Sciatic nerve (tissue), 2 donors: ENCODE data around the gene MORC4. TPM values are rescaled to one million over a fixed set of nuclear protein-coding genes. Genes with fewer than 3 reads are reported as not detected.

Experiments used
- ATAC-seq: fragments of 200-7000 bp; cut with Tn5 transposase; one replicate; pipeline ENCODE4 v1.9.1; 2020; ENCODE audit warnings: mild to moderate bottlenecking, moderate library complexity
- DNase-seq: peaks from one replicate; pipeline ENCODE4 v3.0.0-alpha.2; 2020; ENCODE audit warnings: low spot score
- intact Hi-C: fragments of 100-400 bp; cut with DNase I; formaldehyde crosslinking; loops from one replicate; pipeline ENCODE4 v1.14.2; 2022
- total RNA-seq: library from RNA; stranded (reverse); fragmentation: NEBNext Ultra II Directional; extraction: Animal tissue kit (Norgen Biotek cat#: 25700); gene quantifications from one replicate; pipeline ENCODE4 v1.2.1, GENCODE V29; 2021
- donor health status: DM: no; HTN: no; CAD: no.
- donor health status: DM: no; HTN: no; CAD: no.

MORC4 gene
- total RNA-seq, 1 donor from 2014 or later = 17.1 TPM

- ATAC-seq (no peak), DNase-seq (no peak)
- intact Hi-C loops = no loop called here
Measured at GRCh38 chrX:106955004-106955772, 44.8 kb downstream of the MORC4 start.

- ATAC-seq (no peak), DNase-seq (no peak)
- intact Hi-C loops = no loop called here
Measured at GRCh38 chrX:106954041-106954440, 46.0 kb downstream of the MORC4 start.

GRCh38 chrX:106952988-106953387, 47.0 kb downstream of the MORC4 start:
- DNase-seq = no peak
- ATAC-seq = no peak
- intact Hi-C loops = no loop called here

GRCh38 chrX:106952538-106952937, 47.5 kb downstream of the MORC4 start:
- ATAC-seq = no peak
- intact Hi-C loops = no loop called here
- DNase-seq = no peak

GRCh38 chrX:106952089-106952488, 47.9 kb downstream of the MORC4 start:
- ATAC-seq (no peak), DNase-seq (no peak)
- intact Hi-C loops = no loop called here

GRCh38 chrX:106951230-106951629, 48.8 kb downstream of the MORC4 start:
- intact Hi-C loops = no loop called here
- ATAC-seq = no peak
- no peak for DNase-seq

- intact Hi-C loops = no loop called here
- ATAC-seq = no peak
- DNase-seq = no peak
Measured at GRCh38 chrX:106950381-106950780, 49.6 kb downstream of the MORC4 start.

- intact Hi-C loops = no loop called here
- no peak for ATAC-seq
- DNase-seq = no peak
Measured at GRCh38 chrX:106949366-106949765, 50.6 kb downstream of the MORC4 start.

GRCh38 chrX:106948641-106949040, 51.4 kb downstream of the MORC4 start:
- intact Hi-C loops = no loop called here
- DNase-seq (no peak), ATAC-seq (no peak)

- DNase-seq (no peak), ATAC-seq (no peak)
- intact Hi-C loops = no loop called here
Measured at GRCh38 chrX:106946464-106946863, 53.5 kb downstream of the MORC4 start.

- ATAC-seq (no peak), DNase-seq (no peak)
- intact Hi-C loops = loop anchor here (5.0 kb wide), 1 partner anchor 33 kb away; no protein-coding TSS in a partner anchor
Measured at GRCh38 chrX:106940068-106940467, 59.9 kb downstream of the MORC4 start.

GRCh38 chrX:106939566-106939965, 60.4 kb downstream of the MORC4 start:
- intact Hi-C loops = no loop called here
- no peak for DNase-seq
- no peak for ATAC-seq

GRCh38 chrX:106936246-106936645, 63.8 kb downstream of the MORC4 start:
- no peak for ATAC-seq
- DNase-seq = no peak
- intact Hi-C loops = no loop called here

- ATAC-seq = no peak
- intact Hi-C loops = no loop called here
Measured at GRCh38 chrX:106935175-106935574, 64.8 kb downstream of the MORC4 start.

GRCh38 chrX:106933538-106933961, 66.5 kb downstream of the MORC4 start:
- ATAC-seq = peak; percentile 49
- intact Hi-C loops = no loop called here
- DNase-seq = no peak

More at GRCh38 chrX:106935175-106935574, 64.8 kb downstream of the MORC4 start:
- no peak for DNase-seq

- intact Hi-C loops = no loop called here
- DNase-seq (no peak), ATAC-seq (peak; percentile 53)
Measured at GRCh38 chrX:106932960-106933537, 67.0 kb downstream of the MORC4 start.

GRCh38 chrX:106932492-106932923, 67.5 kb downstream of the MORC4 start:
- ATAC-seq (peak; percentile 71), DNase-seq (no peak)
- intact Hi-C loops = no loop called here

GRCh38 chrX:106931831-106932491, 68.1 kb downstream of the MORC4 start:
- ATAC-seq (peak; percentile 66), DNase-seq (no peak)
- intact Hi-C loops = no loop called here

- ATAC-seq = no peak
- intact Hi-C loops = no loop called here
Measured at GRCh38 chrX:106928227-106928626, 71.8 kb downstream of the MORC4 start.

GRCh38 chrX:106927700-106928099, 72.3 kb downstream of the MORC4 start:
- ATAC-seq (no peak), DNase-seq (no peak)
- intact Hi-C loops = no loop called here

More at GRCh38 chrX:106928227-106928626, 71.8 kb downstream of the MORC4 start:
- DNase-seq = no peak
